Medulla oblongata (tissue), 1 donor: Measurements from ENCODE around the gene KLHL29.

Experiments
- DNase-seq: peaks from one replicate; pipeline ENCODE4 v3.0.0-alpha.2; 2015; ENCODE audit errors: extremely low spot score

KLHL29 gene

GRCh38 chr2:23476786-23477185 lies 91.8 kb downstream of the KLHL29 start:
- no peak for DNase-seq

GRCh38 chr2:23477392-23477791 lies 92.4 kb downstream of the KLHL29 start:
- no peak for DNase-seq

GRCh38 chr2:23478087-23478932 lies 93.3 kb downstream of the KLHL29 start:
- no peak for DNase-seq

- DNase-seq: no peak
Observed at GRCh38 chr2:23478933-23479683, 94.1 kb downstream of the KLHL29 start.

GRCh38 chr2:23480957-23481797 lies 96.2 kb downstream of the KLHL29 start:
- DNase-seq: no peak

- DNase-seq: no peak
Observed at GRCh38 chr2:23482188-23482587, 97.2 kb downstream of the KLHL29 start.

GRCh38 chr2:23482607-23483006 lies 97.6 kb downstream of the KLHL29 start:
- DNase-seq: no peak

GRCh38 chr2:23483791-23484190 lies 98.8 kb downstream of the KLHL29 start:
- no peak for DNase-seq

- no peak for DNase-seq
Observed at GRCh38 chr2:23484275-23484674, 99.3 kb downstream of the KLHL29 start.

GRCh38 chr2:23484767-23485166 lies 99.8 kb downstream of the KLHL29 start:
- no peak for DNase-seq

GRCh38 chr2:23485261-23485660 lies 100.3 kb downstream of the KLHL29 start:
- DNase-seq: no peak

- DNase-seq: no peak
Observed at GRCh38 chr2:23485841-23486683, 101.1 kb downstream of the KLHL29 start.

GRCh38 chr2:23486684-23487075 lies 101.7 kb downstream of the KLHL29 start:
- no peak for DNase-seq

- DNase-seq: no peak
Observed at GRCh38 chr2:23487735-23488492, 102.9 kb downstream of the KLHL29 start.

- DNase-seq: no peak
Observed at GRCh38 chr2:23488584-23488983, 103.6 kb downstream of the KLHL29 start.

- DNase-seq: no peak
Observed at GRCh38 chr2:23489471-23490322, 104.7 kb downstream of the KLHL29 start.

GRCh38 chr2:23491591-23492336 lies 106.8 kb downstream of the KLHL29 start:
- DNase-seq: no peak

- DNase-seq: no peak
Observed at GRCh38 chr2:23492337-23492675, 107.3 kb downstream of the KLHL29 start.

GRCh38 chr2:23492921-23493320 lies 107.9 kb downstream of the KLHL29 start:
- no peak for DNase-seq
